ENCODE data around the gene LDHAL6B. TPM values are rescaled to one million over a fixed set of nuclear protein-coding genes. Genes with fewer than 3 reads are reported as not detected.

The LDHAL6B gene
- total RNA-seq, 4 donors from 2014 or later, result not detected

DNA sequence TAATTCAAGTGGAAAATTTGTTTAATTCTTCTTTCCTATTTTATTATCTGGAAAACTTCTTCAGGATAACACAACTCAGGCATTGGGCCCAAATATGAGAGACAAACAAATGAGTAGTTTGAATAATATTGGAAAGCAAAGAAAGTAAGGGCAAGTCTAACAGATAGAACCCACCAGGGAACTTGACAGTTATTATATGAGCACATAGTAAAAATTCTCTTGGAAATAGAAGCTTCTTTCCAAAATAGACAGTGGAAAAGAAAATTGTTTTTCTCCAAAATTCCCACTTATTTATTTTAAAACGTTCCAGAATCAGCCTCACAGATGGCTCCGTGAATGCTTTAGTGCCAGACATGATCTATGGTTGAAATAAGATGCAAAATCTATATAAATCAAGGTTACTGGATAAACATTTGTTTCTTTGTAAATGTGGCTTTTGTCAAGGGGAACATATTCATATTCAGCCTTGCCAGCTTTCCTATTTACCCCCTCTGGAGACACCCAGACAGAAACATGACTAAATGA is 23.9 kb downstream of the LDHAL6B start:
- TF ChIP-seq, protein P1, sequence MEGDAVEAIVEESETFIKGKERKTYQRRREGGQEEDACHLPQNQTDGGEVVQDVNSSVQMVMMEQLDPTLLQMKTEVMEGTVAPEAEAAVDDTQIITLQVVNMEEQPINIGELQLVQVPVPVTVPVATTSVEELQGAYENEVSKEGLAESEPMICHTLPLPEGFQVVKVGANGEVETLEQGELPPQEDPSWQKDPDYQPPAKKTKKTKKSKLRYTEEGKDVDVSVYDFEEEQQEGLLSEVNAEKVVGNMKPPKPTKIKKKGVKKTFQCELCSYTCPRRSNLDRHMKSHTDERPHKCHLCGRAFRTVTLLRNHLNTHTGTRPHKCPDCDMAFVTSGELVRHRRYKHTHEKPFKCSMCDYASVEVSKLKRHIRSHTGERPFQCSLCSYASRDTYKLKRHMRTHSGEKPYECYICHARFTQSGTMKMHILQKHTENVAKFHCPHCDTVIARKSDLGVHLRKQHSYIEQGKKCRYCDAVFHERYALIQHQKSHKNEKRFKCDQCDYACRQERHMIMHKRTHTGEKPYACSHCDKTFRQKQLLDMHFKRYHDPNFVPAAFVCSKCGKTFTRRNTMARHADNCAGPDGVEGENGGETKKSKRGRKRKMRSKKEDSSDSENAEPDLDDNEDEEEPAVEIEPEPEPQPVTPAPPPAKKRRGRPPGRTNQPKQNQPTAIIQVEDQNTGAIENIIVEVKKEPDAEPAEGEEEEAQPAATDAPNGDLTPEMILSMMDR (IDR thresholded peaks at IDR 0.05; ENCODE audit: low read depth), result no peak

DNA sequence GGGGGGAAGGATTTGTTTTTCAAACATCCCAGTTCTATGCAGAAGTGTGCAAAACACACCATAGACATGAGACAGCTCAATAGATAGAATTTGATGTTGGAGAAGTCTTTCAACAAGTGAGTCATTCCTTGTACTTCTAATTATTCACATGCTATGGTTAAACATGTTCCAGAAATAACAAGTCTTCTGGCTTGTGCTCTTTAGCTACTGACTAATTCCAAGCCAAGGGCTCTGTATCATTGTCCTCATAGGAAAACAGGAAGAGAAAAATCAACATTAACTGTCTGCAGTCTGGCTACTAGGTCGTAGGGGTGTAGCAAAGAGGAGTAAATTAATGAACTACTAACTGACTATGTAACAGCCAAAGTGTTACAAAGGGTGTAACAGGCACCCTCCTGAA is 25.8 kb downstream of the LDHAL6B start:
- TF ChIP-seq, protein P1 (IDR thresholded peaks at IDR 0.05; ENCODE audit: low read depth), result no peak

DNA sequence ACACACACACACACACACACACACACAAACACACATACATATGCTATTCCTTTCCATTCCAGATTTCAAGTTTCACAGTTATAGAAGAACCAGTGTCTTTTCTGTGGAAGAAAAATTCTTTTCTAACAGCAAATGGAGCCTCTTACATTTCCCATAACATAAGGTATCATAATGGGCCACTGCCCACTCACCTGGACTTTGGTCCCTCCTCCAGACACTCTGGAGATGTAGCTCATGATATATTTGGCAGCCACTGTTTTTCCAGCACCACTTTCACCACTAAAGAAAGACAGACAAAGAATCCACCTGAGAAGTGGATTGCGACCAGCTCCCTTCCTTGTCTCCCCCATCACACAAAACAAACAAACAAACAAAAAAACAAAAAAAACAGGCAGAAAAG is 29.8 kb downstream of the LDHAL6B start:
- TF ChIP-seq, protein P1 (IDR thresholded peaks at IDR 0.05; ENCODE audit: low read depth), result no peak

DNA sequence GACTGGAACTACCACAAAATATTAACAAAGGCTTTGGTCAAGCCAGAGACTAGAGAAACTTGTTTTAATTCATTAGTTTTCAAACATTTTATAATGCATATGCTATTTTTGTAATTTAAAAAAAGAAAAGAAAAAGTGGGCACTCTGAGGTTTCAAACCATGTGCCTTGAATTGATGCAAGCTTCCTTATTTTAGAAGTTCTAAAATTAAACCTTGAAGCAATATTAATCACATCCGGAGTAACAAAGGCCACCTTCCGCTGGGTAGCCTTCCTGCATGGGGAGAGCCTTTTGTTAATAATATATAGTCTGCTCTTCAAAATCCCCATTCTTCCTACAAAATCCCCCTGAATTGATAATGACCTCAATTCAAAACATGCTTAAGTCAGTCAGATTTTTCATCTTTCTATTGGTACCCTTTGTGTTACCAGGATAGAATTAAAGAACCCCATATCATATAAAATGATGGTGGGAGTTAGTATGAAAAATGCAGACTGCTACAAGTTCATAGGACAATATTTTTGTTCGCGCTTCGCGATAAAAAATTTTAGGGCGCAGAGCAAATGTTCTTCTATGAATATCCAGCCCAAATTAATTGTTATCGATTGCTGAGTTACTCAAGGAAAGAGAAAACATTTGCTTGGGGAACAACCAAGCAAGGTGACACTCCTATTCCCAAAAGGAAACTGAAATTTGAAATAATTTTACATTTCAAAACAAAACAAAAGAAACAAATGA is 30.6 kb downstream of the LDHAL6B start:
- TF ChIP-seq, protein P1 (IDR thresholded peaks at IDR 0.05; ENCODE audit: low read depth), result no peak

DNA sequence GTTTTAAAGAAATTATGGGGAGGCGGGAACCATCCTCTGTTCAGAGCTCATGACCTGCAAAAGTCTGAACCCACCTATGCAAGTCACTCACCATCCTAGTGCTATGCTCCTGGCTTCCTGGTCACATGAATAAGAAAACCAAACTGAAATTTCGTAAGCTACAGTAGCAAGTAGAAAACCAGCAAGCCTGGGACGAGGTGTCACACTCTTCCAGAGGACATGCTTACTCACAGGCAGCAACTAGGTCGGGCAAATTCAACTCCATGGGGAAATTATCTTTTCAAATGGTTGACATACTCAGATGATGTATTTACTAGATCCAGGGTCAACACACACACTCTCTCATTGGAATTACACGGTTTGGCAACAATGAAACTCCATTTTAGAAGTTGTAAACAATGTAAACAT is 31.3 kb downstream of the LDHAL6B start:
- TF ChIP-seq, protein P1 (IDR thresholded peaks at IDR 0.05; ENCODE audit: low read depth), result no peak

DNA sequence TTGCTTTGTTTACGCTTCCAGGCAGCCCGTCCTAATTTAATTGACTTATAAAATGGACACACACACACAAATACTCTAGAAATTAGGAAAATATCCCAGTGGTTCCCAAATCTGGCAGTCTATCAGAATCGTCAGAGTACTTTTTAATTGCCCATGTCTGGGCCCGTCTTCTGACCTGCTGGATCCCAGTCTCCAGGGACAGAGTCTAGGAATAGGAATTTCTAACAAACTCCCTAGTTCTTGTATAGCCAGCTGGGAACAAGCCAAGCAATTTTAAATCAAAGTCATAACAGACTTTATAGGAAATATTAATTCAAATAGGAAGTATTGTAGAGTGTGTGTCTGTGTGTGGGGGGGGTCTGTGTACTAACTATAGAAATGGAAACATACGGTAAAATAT is 33.4 kb downstream of the LDHAL6B start:
- TF ChIP-seq, protein P1 (IDR thresholded peaks at IDR 0.05; ENCODE audit: low read depth), result no peak

DNA sequence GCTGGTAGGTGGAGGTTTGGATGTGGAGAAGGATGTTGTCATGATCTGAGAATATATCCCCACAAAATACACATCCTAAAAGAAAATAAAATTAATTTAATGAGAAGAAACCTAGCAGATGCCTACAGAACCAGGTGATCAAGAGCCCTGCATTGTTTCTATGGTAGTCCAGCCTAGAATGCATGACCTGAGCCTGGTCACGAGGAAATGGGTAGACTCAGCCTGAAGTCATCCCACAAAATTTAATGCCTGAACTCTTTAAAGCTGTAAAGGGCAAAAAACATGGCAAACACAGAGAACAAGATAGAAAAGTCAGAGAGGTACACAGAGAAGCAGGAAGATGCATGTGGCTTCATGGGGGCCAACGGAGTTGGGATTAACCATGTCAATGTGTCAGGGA is 36.0 kb downstream of the LDHAL6B start:
- TF ChIP-seq, protein P1 (IDR thresholded peaks at IDR 0.05; ENCODE audit: low read depth), result no peak

All from subcutaneous adipose tissue (tissue), 4 donors.